HL-60/S4 (cell line): Measurements from ENCODE around the gene SH3BP5.

Experiments
- in situ Hi-C: fragments of 300-500 bp; cut with MboI; formaldehyde crosslinking; loops from 2 replicates; pipeline ENCODE4 v1.14.3; 2022; ENCODE audit warnings: low sequenced_read_pairs

Gene SH3BP5

GRCh38 chr3:15300323-15301078 is 31.9 kb downstream of the SH3BP5 start:
- in situ Hi-C loops = no loop called here

- in situ Hi-C loops = no loop called here
Measured at GRCh38 chr3:15299036-15299435, 33.4 kb downstream of the SH3BP5 start.

GRCh38 chr3:15298504-15298903 is 33.9 kb downstream of the SH3BP5 start:
- in situ Hi-C loops = no loop called here

- in situ Hi-C loops = no loop called here
Measured at GRCh38 chr3:15297608-15298350, 34.6 kb downstream of the SH3BP5 start.

GRCh38 chr3:15295506-15295905 is 36.9 kb downstream of the SH3BP5 start:
- in situ Hi-C loops = no loop called here

GRCh38 chr3:15294929-15295328 is 37.5 kb downstream of the SH3BP5 start:
- in situ Hi-C loops = no loop called here

GRCh38 chr3:15292765-15293522 is 39.4 kb downstream of the SH3BP5 start:
- in situ Hi-C loops = no loop called here

- in situ Hi-C loops = no loop called here
Measured at GRCh38 chr3:15291589-15292541, 40.5 kb downstream of the SH3BP5 start.

- in situ Hi-C loops = no loop called here
Measured at GRCh38 chr3:15290736-15291135, 41.6 kb downstream of the SH3BP5 start.

- in situ Hi-C loops = no loop called here
Measured at GRCh38 chr3:15289661-15290060, 42.7 kb downstream of the SH3BP5 start.

GRCh38 chr3:15288331-15289035 is 43.9 kb downstream of the SH3BP5 start:
- in situ Hi-C loops = no loop called here

- in situ Hi-C loops = no loop called here
Measured at GRCh38 chr3:15287565-15288330, 44.6 kb downstream of the SH3BP5 start.

- in situ Hi-C loops = no loop called here
Measured at GRCh38 chr3:15286022-15286421, 46.4 kb downstream of the SH3BP5 start.

GRCh38 chr3:15284121-15284889 is 48.1 kb downstream of the SH3BP5 start:
- in situ Hi-C loops = no loop called here

GRCh38 chr3:15283702-15284101 is 48.7 kb downstream of the SH3BP5 start:
- in situ Hi-C loops = no loop called here

- in situ Hi-C loops = no loop called here
Measured at GRCh38 chr3:15281817-15282216, 50.6 kb downstream of the SH3BP5 start.

GRCh38 chr3:15280853-15281532 is 51.4 kb downstream of the SH3BP5 start:
- in situ Hi-C loops = no loop called here
